HCT116 (cell line): ENCODE measurements around the gene LY9. TPM values are rescaled to one million over a fixed set of nuclear protein-coding genes. Genes with fewer than 3 reads are reported as not detected.

ENCODE experiments used
- ATAC-seq: fragments of 200-7000 bp; cut with Tn5 transposase; 2 replicates; pipeline ENCODE4 v1.9.1; 2020; ENCODE audit warnings: mild to moderate bottlenecking, moderate library complexity
- BruUV-seq: library from RNA; stranded (reverse); fragments of 400-500 nt; replicated peaks from 2 replicates; lab custom pipeline; 2021; lab: Mats Ljungman, UMichigan
- CTCF ChIA-PET: fragments of 300-600 bp; sonication (Branson Sonifier 250); formaldehyde crosslinking; loops from one replicate; lab custom pipeline; 2021; ENCODE audit warnings: antibody characterized with exemption; lab: Charles Lee
- POLR2A ChIA-PET: fragments of 300-600, 350-600 bp; sonication (Branson Sonifier 250); formaldehyde crosslinking; loops from one replicate; lab custom pipeline; 2021; ENCODE audit warnings: antibody characterized with exemption; lab: Charles Lee
- RAD21 ChIA-PET, 2 experiments: fragments of 300-600 bp; sonication (Branson Sonifier 250); formaldehyde crosslinking; loops; one replicate each; lab custom pipeline; 2023; ENCODE audit warnings: low total read pairs in 2 of 2; ENCODE audit not compliant: uncharacterized antibody in 2 of 2, unreplicated experiment in 2 of 2, low non-redundant PET in 1 of 2; lab: Charles Lee
- DNase-seq: peaks from one replicate; pipeline ENCODE4 v3.0.0-alpha.2; 2010; ENCODE audit warnings: low read depth, low spot score
- H2AFZ ChIP-seq: fragments of 200-600 bp; shearing (Covaris generic), sonication (generic); 2 replicates; pipeline ENCODE4 v1.6.1; 2017; ENCODE audit warnings: low read depth, mixed run types, mixed read lengths, antibody characterized with exemption, low read length; ENCODE audit not compliant: poor library complexity, severe bottlenecking
- H3K27ac ChIP-seq: 2 replicates; pipeline ENCODE4 v1.5.1; 2012; ENCODE audit warnings: low read depth, low read length
- H3K27me3 ChIP-seq: fragments of 200-600 bp; sonication (generic); 2 replicates; pipeline ENCODE4 v1.6.1; 2016; ENCODE audit warnings: mixed run types, low read length, mixed read lengths; ENCODE audit not compliant: insufficient read depth
- H3K36me3 ChIP-seq, 2 experiments: fragments of 200-500 bp in 1 of 2; fragments of 200-600 bp in 1 of 2; sonication (Bioruptor generic) in 1 of 2; sonication (generic) in 1 of 2; 2 replicates each; pipeline versions ENCODE4 v1.5.1 to v1.6.1; 2014 to 2016; ENCODE audit warnings: low read length in 2 of 2, inconsistent platforms in 1 of 2, mixed read lengths in 1 of 2, mixed run types in 1 of 2; ENCODE audit not compliant: insufficient read depth in 2 of 2, control insufficient read depth in 1 of 2
- H3K4me1 ChIP-seq, 2 experiments: fragments of 200-600 bp in 1 of 2; sonication (generic) in 1 of 2; 2 replicates each; pipeline versions ENCODE4 v1.5.1 to v1.6.1; 2012 to 2017; ENCODE audit warnings: low read length in 2 of 2, inconsistent platforms in 1 of 2, mild to moderate bottlenecking in 1 of 2, mixed read lengths in 1 of 2, mixed run types in 1 of 2, moderate library complexity in 1 of 2; ENCODE audit not compliant: insufficient read depth in 2 of 2, control insufficient read depth in 1 of 2
- H3K4me2 ChIP-seq: fragments of 200-600 bp; sonication (generic); 2 replicates; pipeline ENCODE4 v1.6.1; 2017; ENCODE audit warnings: mixed run types, low read length, mixed read lengths
- H3K4me3 ChIP-seq, 2 experiments: fragments of 200-600 bp in 1 of 2; sonication (generic) in 1 of 2; replicated peaks in 1 of 2; 2 replicates each; pipeline ENCODE4 v1.5.1; 2011 to 2016; ENCODE audit warnings: low read length in 2 of 2, control low read depth in 1 of 2, low read depth in 1 of 2, mild to moderate bottlenecking in 1 of 2, mixed read lengths in 1 of 2, mixed run types in 1 of 2
- H3K79me2 ChIP-seq: fragments of 200-600 bp; sonication (generic); 2 replicates; pipeline ENCODE4 v1.6.1; 2017; ENCODE audit warnings: mild to moderate bottlenecking, mixed run types, low read length, moderate library complexity, mixed read lengths; ENCODE audit not compliant: insufficient read depth
- H3K9ac ChIP-seq: fragments of 200-600 bp; sonication (generic); 2 replicates; pipeline ENCODE4 v1.6.1; 2016; ENCODE audit warnings: low read length, mixed read lengths
- H3K9me2 ChIP-seq: fragments of 200-600 bp; sonication (generic), shearing (Covaris generic); 2 replicates; pipeline ENCODE4 v1.6.1; 2017; ENCODE audit warnings: mixed run types, mild to moderate bottlenecking, moderate library complexity; ENCODE audit not compliant: insufficient read depth
- H3K9me3 ChIP-seq, 2 experiments: fragments of 200-500 bp in 1 of 2; fragments of 200-600 bp in 1 of 2; sonication (Bioruptor generic) in 1 of 2; sonication (generic) in 1 of 2; 2 replicates each; pipeline ENCODE4 v1.6.1; 2014 to 2017; ENCODE audit warnings: low read length in 2 of 2, mixed read lengths in 2 of 2, inconsistent platforms in 1 of 2, low read depth in 1 of 2, mild to moderate bottlenecking in 1 of 2, mixed run types in 1 of 2, moderate library complexity in 1 of 2; ENCODE audit not compliant: control insufficient read depth in 1 of 2, insufficient read depth in 1 of 2
- H4K20me1 ChIP-seq: fragments of 200-600 bp; sonication (generic), shearing (Covaris generic); 2 replicates; pipeline ENCODE4 v1.6.1; 2017; ENCODE audit warnings: mixed run types, mild to moderate bottlenecking, moderate library complexity; ENCODE audit not compliant: insufficient read depth
- ATF3 ChIP-seq: IDR thresholded peaks from 2 replicates; pipeline ENCODE4 v1.6.1; 2012
- CBX3 ChIP-seq: IDR thresholded peaks from 2 replicates; pipeline ENCODE4 v1.6.1; 2012; ENCODE audit warnings: low read depth
- EGR1 ChIP-seq: IDR thresholded peaks from 2 replicates; pipeline ENCODE4 v1.6.1; 2012; ENCODE audit warnings: low read depth
- ELF1 ChIP-seq: IDR thresholded peaks from 2 replicates; pipeline ENCODE4 v1.6.1; 2012; ENCODE audit warnings: low read depth, borderline replicate concordance
- JUND ChIP-seq: IDR thresholded peaks from 2 replicates; pipeline ENCODE4 v1.6.1; 2012
- POLR2A ChIP-seq: IDR thresholded peaks from 2 replicates; pipeline ENCODE4 v1.7.0; 2011; ENCODE audit warnings: borderline replicate concordance; ENCODE audit not compliant: insufficient read depth, insufficient read length; ENCODE audit errors: extremely low read depth
- RAD21 ChIP-seq: IDR thresholded peaks from 2 replicates; pipeline ENCODE4 v1.6.1; 2012; ENCODE audit warnings: low read depth, mild to moderate bottlenecking
- SP1 ChIP-seq: IDR thresholded peaks from 2 replicates; pipeline ENCODE4 v1.6.1; 2012; ENCODE audit warnings: low read depth
- SRF ChIP-seq: IDR thresholded peaks from 2 replicates; pipeline ENCODE4 v1.6.1; 2012; ENCODE audit warnings: low read depth
- TCF7L2 ChIP-seq: IDR thresholded peaks from 2 replicates; pipeline ENCODE4 v1.7.0; 2011; ENCODE audit warnings: borderline replicate concordance, inconsistent platforms; ENCODE audit not compliant: insufficient read depth, insufficient read length; ENCODE audit errors: extremely low read depth
- YY1 ChIP-seq: IDR thresholded peaks from 2 replicates; pipeline ENCODE4 v1.6.1; 2011; ENCODE audit warnings: low read length, low read depth, moderate library complexity, mild to moderate bottlenecking; ENCODE audit not compliant: insufficient replicate concordance; ENCODE audit errors: extremely low read depth
- ZBTB33 ChIP-seq: IDR thresholded peaks from 2 replicates; pipeline ENCODE4 v1.6.1; 2011; ENCODE audit warnings: mild to moderate bottlenecking, low read length, moderate library complexity; ENCODE audit not compliant: insufficient replicate concordance; ENCODE audit errors: extremely low read depth
- ZFX ChIP-seq: fragments of 450-650 bp; IDR thresholded peaks from 2 replicates; pipeline ENCODE4 v1.6.1; 2017
- ZNF274 ChIP-seq: fragments of 200-500 bp; sonication (Bioruptor generic); IDR thresholded peaks from 2 replicates; pipeline ENCODE4 v1.6.1; 2014; ENCODE audit warnings: mild to moderate bottlenecking, low read depth, low read length, inconsistent platforms
- intact Hi-C: fragments of 100-400 bp; cut with micrococcal nuclease; formaldehyde crosslinking; loops from 2 replicates; pipeline ENCODE4 v1.10.0; 2022
- total RNA-seq: library from RNA; stranded (reverse); gene quantifications from one replicate; pipeline ENCODE4 v1.2.1, GENCODE V29; 2021; ENCODE audit not compliant: unreplicated experiment
- TF ChIP-seq, protein P1 (sequence below): IDR thresholded peaks from 2 replicates; pipeline ENCODE4 v1.6.1; 2012
- TF ChIP-seq, protein P2 (sequence below), 3 experiments: fragments of 200-600 bp in 1 of 3; sonication (generic) in 1 of 3; IDR thresholded peaks in 2 of 3; conservative IDR thresholded peaks in 1 of 3; 2 replicates each; pipeline ENCODE4 v1.5.1; 2012 to 2017; ENCODE audit warnings: low read depth in 2 of 3, low read length in 2 of 3, antibody characterized with exemption in 1 of 3, borderline replicate concordance in 1 of 3, control low read depth in 1 of 3, mild to moderate bottlenecking in 1 of 3, mixed read lengths in 1 of 3, mixed run types in 1 of 3, moderate library complexity in 1 of 3; ENCODE audit not compliant: insufficient read depth in 1 of 3

LY9 gene
- total RNA-seq, 1 experiment from 2014 or later: 0.22 TPM

GRCh38 chr1:160761046-160761445 is 34.9 kb upstream of the LY9 start:
- no TSS peak for BruUV-seq
- ChIA-PET CTCF (interaction anchor here (1.0 kb wide), 1 partner anchor 19 kb away, joined by 3 read pairs; no protein-coding TSS in a partner anchor), RAD21 (no interaction called here), POLR2A (no interaction called here)
- H3K4me3 ChIP-seq: no peak overlapping the region
- no peak for TF ChIP-seq TCF7L2
- no peak for TF ChIP-seq SRF
- TF ChIP-seq ZFX: no peak
- TF ChIP-seq RAD21: no peak
- TF ChIP-seq, protein P1, sequence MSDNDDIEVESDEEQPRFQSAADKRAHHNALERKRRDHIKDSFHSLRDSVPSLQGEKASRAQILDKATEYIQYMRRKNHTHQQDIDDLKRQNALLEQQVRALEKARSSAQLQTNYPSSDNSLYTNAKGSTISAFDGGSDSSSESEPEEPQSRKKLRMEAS: no peak
- no peak for TF ChIP-seq SP1
- no peak for TF ChIP-seq EGR1
- no peak for TF ChIP-seq CBX3
- no peak for TF ChIP-seq ATF3
- TF ChIP-seq ZBTB33: no peak
- TF ChIP-seq ZNF274: no peak
- TF ChIP-seq ELF1: no peak
- no peak for TF ChIP-seq YY1
- TF ChIP-seq, protein P2, sequence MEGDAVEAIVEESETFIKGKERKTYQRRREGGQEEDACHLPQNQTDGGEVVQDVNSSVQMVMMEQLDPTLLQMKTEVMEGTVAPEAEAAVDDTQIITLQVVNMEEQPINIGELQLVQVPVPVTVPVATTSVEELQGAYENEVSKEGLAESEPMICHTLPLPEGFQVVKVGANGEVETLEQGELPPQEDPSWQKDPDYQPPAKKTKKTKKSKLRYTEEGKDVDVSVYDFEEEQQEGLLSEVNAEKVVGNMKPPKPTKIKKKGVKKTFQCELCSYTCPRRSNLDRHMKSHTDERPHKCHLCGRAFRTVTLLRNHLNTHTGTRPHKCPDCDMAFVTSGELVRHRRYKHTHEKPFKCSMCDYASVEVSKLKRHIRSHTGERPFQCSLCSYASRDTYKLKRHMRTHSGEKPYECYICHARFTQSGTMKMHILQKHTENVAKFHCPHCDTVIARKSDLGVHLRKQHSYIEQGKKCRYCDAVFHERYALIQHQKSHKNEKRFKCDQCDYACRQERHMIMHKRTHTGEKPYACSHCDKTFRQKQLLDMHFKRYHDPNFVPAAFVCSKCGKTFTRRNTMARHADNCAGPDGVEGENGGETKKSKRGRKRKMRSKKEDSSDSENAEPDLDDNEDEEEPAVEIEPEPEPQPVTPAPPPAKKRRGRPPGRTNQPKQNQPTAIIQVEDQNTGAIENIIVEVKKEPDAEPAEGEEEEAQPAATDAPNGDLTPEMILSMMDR (IDR thresholded peaks at IDR 0.05 in 2 of 3, conservative IDR thresholded peaks at IDR 0.05 in 1 of 3; ENCODE audit: borderline replicate concordance in 1 of 3, insufficient read depth in 1 of 3, low read depth in 2 of 3, low read length in 2 of 3): no peak
- no peak for TF ChIP-seq JUND
- no peak for TF ChIP-seq POLR2A
- ATAC-seq (no peak), DNase-seq (no peak)
- intact Hi-C loops: no loop called here
- H3K4me1 ChIP-seq: no peaks in the 10 kb centered on the region
- H3K36me3 ChIP-seq: no peaks in the 10 kb centered on the region
- no peak overlapping the region for H2AFZ ChIP-seq
- no peaks in the 10 kb centered on the region for H3K9me2 ChIP-seq
- H3K27ac ChIP-seq: no peak overlapping the region
- H3K79me2 ChIP-seq: no peaks in the 10 kb centered on the region
- no peak overlapping the region for H3K9ac ChIP-seq
- H3K27me3 ChIP-seq: no peaks in the 10 kb centered on the region
- no peaks in the 10 kb centered on the region for H3K9me3 ChIP-seq
- no peaks in the 10 kb centered on the region for H4K20me1 ChIP-seq
- H3K4me2 ChIP-seq: no peak overlapping the region
